GM18907 (cell line): ENCODE data around the gene EHD1.

Experiments used
- ATAC-seq: cut with Tn5 transposase; IDR thresholded peaks from one replicate; pipeline ENCODE4 v1.9.1; 2021; ENCODE audit warnings: mild to moderate bottlenecking, moderate library complexity; ENCODE audit not compliant: unreplicated experiment

Gene EHD1

GRCh38 chr11:64875369-64876228 is 2.8 kb downstream of the EHD1 start:
- ATAC-seq = no peak

GRCh38 chr11:64874308-64875240 is 3.8 kb downstream of the EHD1 start:
- no peak for ATAC-seq

- ATAC-seq = no peak
Observed at GRCh38 chr11:64872790-64873488, 5.5 kb downstream of the EHD1 start.

GRCh38 chr11:64871492-64871891 is 6.9 kb downstream of the EHD1 start:
- no peak for ATAC-seq

- ATAC-seq = no peak
Observed at GRCh38 chr11:64870893-64871466, 7.4 kb downstream of the EHD1 start.

GRCh38 chr11:64870176-64870892 is 8.1 kb downstream of the EHD1 start:
- ATAC-seq = no peak

GRCh38 chr11:64869571-64870175 is 8.7 kb downstream of the EHD1 start:
- ATAC-seq = no peak

GRCh38 chr11:64868904-64869570 is 9.4 kb downstream of the EHD1 start:
- no peak for ATAC-seq

- ATAC-seq = no peak
Observed at GRCh38 chr11:64867748-64868462, 10.5 kb downstream of the EHD1 start.

- peak; percentile 3 for ATAC-seq
Observed at GRCh38 chr11:64866173-64866491, 12.3 kb downstream of the EHD1 start.

- ATAC-seq = peak; percentile 49
Observed at GRCh38 chr11:64865286-64866172, 12.9 kb downstream of the EHD1 start.

GRCh38 chr11:64864473-64865285 is 13.7 kb downstream of the EHD1 start:
- peak; percentile 20 for ATAC-seq

GRCh38 chr11:64864135-64864472 is 14.3 kb downstream of the EHD1 start:
- no peak for ATAC-seq

GRCh38 chr11:64863391-64864060 is 14.9 kb downstream of the EHD1 start:
- ATAC-seq = no peak

GRCh38 chr11:64862987-64863390 is 15.4 kb downstream of the EHD1 start:
- ATAC-seq = no peak

GRCh38 chr11:64861227-64861975 is 17.0 kb downstream of the EHD1 start:
- no peak for ATAC-seq
